ENCODE data around the gene NOX4. TPM values are rescaled to one million over a fixed set of nuclear protein-coding genes. Genes with fewer than 3 reads are reported as not detected.

Gene NOX4
- total and polyA plus RNA-seq, 9 of the 15 experiments (the other 6 are each of a cell fraction or from before 2014, with no cell fraction given): not detected

DNA sequence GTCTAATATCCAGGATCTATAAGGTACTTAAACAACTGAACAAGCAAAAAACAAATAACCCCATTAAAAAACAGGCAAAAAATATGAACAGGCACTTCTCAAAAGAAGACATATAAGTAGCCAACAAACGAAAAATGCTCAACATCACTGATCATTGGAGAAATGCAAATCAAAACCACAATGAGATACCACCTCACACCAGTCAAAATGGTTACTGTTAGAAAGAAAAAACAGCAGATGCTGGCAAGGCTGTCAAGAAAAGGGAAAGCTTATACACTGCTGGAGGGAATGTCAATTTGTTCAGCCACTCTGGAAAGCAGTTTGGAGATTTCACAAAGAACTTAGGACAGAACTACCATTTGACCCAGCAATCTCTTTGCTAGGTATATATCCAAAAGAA, 30.6 kb upstream of the NOX4 start (continued):
- TF ChIP-seq CHD7 (IDR thresholded peaks at IDR 0.05; ENCODE audit: low read depth, low read length) (no peak), HNRNPLL (IDR thresholded peaks at IDR 0.05; ENCODE audit: low read depth, low read length, poor library complexity, severe bottlenecking) (no peak), HDAC2 (IDR thresholded peaks at IDR 0.05) (no peak), ZNF583 (CRISPR knock-in tag; IDR thresholded peaks at IDR 0.05) (no peak), SMAD3 (CRISPR knock-in tag; conservative IDR thresholded peaks at IDR 0.05) (no peak), TEAD1 (CRISPR knock-in tag; IDR thresholded peaks at IDR 0.05) (no peak), PHF20 (IDR thresholded peaks at IDR 0.05; ENCODE audit: partially characterized antibody) (no peak), ZNF436 (CRISPR knock-in tag; IDR thresholded peaks at IDR 0.05) (no peak), POLR2B (IDR thresholded peaks at IDR 0.05; ENCODE audit: low read depth, partially characterized antibody) (no peak), NFE2 (IDR thresholded peaks at IDR 0.05; ENCODE audit: low read depth) (no peak)

Data from K562 (cell line).